ENCODE measurements around the gene MAP2.

MAP2 gene

DNA sequence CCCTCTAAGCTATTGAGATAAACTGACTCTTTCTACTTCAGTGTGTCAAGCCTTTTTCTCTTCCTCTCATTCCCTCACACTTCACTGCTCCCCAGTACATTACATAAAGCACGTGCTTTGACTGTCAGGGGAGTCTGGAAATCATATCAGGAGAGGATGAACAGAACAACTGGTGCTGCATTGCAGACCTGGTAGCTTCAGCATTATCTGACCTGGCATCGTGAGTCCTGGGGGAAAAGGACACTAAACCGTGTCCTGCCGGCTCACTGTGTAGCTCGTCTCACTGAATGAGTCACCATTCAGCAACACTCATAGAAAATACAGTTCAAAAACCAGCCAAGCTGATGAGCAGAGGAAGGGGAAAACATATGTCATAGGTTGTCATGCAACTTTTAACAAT lies 239.3 kb downstream of the MAP2 start:
- DNase-seq = no peak

DNA sequence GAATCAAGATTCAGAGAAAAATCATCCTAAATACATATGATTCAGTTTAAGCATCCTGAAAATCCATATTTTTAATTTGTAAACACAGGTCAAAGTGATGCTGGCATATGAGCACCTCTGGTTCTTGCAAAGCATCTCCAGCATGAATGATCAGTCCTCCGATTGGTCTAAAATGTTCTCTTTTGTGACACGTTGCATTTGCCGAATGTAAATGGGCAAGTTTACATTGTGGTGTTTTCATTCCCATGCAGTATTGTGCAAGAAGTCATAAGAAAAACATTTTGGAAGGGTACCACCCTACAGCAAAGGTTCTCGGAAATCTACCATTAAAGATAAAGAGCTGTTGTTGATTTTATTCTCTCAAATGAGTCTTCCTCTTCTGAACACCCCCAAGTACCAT lies 239.8 kb downstream of the MAP2 start:
- no peak for DNase-seq

DNA sequence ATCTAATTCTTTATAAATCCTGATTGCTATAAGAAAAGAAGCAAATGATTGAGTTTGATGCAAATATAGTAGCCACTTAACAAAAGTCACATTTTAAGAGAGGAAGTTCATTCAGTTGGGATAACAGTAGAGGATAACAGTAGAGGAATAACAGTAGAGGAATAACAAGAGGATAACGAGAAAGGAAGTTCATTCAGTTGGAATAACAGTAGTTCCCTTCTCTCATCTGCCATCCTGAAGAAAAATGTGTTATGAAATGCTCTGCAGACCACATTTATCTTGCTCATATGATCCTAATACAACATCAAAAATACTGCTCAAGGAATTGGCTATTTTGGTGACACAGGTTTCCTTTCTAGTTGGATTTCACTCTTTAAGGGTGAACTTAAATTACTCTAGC lies 242.4 kb downstream of the MAP2 start:
- DNase-seq = no peak

DNA sequence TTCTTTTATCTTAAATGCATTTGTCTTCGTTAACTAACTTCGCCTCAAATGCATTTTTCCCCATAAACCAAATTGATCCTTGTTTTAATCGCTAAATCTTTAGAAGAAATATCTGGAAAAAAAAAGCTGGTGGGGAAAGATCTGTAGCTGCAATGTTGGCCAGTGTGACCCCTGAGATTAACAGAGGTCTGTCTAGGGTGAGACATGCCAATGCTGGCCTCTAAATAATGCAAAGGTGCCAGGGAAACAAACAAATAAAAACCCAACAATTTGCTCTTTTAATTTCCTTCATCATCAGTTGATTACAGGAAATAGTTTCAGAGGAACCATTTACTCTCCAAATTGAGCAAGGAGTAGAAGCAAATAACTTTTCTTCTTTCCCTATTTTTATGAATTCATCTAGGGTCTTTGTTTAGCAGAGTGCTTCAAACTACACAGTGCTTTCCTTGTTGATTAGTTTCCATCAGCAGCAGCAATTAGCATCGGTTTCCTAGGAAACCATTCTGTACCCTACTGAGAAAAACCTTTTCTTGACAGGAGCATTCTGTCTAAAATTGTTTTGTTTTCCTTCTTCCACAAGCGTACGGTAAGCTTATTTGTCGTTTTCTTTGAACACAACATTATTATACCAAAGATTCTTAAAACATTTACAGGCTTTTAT lies 247.3 kb downstream of the MAP2 start:
- DNase-seq = no peak

DNA sequence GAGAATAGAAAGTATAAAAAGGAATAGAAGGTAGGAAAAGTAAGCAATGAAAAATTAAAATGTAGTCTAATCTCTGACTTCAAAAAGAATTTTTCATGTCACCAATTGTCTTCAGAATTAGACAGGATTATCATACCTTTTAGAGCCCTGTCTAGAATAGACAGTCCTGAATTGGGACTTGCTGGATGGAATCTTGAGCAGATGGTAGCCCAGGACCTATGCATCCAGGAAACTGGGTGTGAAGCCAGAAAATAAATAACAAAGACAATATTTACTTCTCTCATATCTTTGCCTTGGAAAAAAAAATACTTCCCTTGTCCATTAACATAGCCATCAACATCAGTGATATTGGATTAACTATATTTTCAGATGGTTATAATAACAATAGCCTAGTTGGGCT lies 250.0 kb downstream of the MAP2 start:
- no peak for DNase-seq

DNA sequence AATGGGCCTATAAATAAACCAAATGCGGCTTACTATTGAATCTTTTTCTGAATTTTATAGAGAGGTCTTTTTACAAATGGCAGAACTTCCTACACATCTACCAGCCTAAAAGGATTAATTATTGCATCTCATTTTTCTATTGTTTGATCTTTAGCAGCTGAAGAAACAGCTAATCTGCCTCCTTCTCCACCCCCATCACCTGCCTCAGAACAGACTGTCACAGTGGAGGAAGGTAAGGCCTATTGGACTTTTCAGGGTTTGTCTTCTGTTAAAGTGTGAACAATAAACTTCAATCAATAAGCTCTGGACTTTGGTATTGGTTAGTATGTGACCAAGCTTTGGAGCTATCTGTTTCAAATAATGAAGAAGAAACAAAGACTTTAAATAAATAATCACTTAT lies 256.7 kb downstream of the MAP2 start:
- no peak for DNase-seq

DNA sequence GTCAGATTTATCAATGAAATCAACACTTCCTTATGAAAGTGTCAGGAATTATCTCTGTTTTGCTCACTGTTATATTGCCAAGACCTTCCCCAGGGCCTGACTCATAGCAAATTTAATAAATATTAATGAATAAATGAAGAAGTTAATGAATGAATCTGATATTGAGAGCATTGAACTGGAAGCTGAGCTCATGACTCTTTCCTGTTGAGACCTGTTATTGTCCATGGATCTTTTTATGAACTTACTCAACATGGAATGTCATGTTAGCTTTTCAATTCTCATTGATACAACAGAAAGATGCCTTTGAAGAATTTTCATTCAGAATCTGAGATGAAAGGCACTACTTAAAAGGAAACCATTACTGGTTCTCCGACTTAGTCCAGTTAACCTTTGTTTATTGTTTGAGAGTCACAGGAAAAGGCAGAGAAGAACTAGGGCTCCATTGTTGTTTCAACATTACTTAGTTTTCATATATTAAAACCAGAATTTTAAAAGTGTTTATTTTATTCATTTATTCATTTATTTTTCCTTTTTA lies 257.4 kb downstream of the MAP2 start:
- DNase-seq = no peak

DNA sequence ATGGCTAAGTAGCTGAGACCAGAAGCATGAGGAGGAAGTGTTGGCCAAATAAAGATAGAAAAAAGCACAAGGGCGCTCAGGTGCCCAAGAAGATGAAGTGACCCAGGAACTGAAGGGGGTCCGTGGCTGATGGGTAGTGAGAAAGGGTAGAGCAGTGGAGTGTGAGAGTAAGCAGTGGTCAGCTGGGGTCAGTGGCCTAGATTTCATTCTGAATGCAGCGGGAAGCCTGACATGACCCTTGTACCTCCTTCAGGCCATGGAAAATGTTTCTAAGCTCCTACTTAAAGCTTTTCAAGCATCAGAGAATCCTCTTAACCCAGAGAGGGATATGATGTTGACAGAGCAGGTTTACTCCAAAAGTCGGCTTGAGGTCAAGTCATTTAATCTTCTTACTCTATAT lies 258.8 kb downstream of the MAP2 start:
- no peak for DNase-seq

DNA sequence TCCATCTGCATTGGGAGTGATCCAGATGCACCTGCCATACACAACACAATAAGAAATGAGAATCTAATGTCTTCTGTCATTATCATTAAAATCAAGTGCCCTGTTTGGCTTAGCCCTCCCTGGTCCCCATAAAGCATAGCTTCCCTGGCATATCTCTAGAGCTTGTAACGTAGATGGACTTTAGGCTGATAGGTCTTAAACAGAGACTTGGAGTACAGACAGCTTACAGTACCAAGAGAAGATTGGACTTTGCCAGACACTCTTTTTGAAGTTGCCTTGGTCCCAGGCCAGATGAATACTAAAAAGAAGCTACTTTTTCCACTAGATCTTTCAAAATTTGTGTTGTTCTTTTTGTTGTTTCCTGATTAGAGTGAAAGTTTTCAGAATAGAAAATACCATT lies 261.5 kb downstream of the MAP2 start:
- no peak for DNase-seq

DNA sequence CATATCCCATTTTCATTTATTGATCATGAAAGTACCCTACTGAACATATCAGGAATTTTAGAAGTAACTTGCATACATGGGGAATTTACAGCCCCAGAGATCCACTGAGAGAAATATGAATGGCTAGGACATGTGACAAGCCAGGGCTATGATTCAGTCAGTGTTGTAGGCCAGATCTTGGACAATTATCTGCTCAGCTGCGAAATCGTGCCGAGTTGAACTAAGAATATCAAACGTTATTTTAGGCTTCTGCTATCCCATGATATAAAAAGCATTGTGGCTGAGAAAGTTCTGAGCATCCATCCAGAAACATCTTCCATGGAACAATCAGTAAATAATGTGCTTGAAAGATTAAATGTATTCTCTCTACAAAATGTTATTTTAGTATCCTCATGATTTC lies 262.1 kb downstream of the MAP2 start:
- DNase-seq = no peak

DNA sequence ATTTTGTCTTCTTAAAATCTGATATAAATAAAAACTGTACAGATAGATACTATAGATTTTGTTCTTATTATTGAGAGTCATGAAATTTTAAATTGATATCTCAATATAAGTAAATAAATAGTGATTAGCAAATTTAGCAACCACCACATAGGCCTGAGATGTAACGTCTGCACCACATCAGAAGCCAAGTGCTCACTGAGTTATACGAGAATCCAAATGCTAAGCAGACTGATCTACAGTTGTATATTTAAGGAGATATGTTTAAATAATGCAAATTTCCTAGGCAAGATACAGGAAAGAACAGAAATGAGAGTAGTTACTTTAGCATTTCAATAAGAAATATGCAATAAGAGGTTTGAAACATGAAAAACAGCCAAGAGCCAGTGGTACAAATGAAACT lies 262.6 kb downstream of the MAP2 start:
- DNase-seq = no peak

DNA sequence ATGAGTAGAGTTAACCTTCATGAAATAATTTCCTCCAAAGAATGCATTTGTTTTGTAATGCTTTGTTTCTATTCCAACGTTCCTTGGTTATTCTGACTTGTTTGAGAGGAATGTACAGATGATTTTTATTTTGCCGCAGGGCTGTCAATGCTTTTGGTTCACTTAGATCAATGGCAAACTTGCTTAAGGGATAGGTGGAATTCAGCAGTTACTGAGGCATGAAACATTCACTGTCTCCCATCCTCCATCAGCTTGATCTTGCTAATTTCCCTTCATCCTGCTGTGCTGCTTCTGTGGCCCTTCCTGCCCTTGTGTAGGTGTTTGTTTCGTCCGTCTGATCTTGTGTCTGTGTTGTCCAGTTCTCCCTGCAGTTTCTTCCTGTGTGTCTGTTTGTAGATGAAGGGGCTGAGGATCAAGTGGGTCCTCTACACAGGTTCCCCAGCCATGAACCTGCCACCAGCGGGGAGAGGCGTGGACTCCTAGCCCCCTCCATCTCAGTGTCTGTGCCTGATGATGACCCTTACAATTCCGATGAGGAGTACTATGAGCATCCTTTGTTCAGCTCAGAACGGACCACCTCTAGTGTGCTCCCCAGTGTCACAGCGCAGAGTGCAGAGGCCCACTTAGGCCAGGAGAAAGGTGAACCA lies 263.6 kb downstream of the MAP2 start:
- DNase-seq = no peak

DNA sequence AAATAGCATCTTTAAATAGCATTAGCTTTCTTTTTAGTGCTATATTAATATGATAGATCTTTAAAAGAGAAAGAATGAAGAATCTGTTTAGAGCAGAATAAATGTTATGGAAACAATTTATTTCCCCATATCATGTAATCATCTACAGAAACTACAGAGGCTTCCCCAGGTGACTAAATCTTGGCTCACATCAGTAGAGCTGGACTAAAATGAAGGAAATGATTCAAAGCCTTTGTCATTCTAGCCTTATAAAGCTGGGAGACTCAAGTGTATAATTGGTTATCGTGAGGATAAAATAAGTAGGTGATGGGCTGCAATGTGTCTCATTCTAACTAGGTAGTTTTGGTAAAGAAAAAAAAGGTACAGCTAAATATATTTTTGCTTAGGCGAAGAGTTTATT lies 264.5 kb downstream of the MAP2 start:
- DNase-seq = no peak

DNA sequence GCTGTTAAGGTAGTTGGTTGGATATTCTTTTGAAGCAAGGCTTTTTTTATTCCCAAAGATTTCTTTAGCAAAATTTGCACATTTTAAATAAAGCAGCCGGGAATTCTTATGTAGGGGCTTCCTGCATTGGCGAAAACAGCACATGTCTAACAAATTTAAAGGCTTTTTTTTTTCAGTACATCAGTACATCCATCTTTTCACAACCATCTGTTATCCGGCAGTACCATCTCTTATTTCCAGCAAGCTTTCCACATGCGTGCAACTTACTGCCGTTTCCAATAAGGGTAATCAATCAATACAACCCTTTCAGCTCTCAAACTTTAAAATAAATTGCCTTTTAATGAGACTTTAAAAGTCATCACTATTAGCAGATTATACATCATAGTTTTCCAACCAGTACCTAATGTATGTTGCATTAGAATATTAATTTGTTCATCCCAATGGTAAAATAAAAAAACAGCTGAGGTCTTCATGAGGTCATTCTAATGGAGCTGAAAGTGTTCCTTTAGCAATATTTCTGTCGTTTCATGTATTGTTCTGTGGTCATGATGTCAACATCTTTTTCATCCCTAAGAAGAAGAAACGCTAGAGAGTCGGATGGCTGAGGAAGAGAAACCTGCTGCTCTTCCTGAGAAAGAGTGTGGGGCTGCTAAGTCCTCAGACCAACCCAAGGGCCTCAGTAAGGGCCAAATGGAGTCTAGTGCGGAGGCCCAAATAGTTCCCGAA lies 266.3 kb downstream of the MAP2 start:
- DNase-seq = no peak

DNA sequence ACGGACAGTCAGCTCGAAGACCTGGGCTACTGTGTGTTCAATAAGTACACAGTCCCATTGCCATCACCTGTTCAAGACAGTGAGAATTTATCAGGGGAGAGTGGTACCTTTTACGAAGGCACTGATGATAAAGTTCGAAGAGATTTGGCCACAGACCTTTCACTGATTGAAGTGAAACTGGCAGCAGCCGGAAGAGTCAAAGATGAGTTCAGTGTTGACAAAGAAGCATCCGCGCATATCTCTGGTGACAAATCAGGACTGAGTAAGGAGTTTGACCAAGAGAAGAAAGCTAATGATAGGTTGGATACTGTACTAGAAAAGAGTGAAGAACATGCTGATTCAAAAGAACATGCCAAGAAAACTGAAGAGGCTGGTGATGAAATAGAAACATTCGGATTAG lies 270.9 kb downstream of the MAP2 start:
- no peak for DNase-seq

DNA sequence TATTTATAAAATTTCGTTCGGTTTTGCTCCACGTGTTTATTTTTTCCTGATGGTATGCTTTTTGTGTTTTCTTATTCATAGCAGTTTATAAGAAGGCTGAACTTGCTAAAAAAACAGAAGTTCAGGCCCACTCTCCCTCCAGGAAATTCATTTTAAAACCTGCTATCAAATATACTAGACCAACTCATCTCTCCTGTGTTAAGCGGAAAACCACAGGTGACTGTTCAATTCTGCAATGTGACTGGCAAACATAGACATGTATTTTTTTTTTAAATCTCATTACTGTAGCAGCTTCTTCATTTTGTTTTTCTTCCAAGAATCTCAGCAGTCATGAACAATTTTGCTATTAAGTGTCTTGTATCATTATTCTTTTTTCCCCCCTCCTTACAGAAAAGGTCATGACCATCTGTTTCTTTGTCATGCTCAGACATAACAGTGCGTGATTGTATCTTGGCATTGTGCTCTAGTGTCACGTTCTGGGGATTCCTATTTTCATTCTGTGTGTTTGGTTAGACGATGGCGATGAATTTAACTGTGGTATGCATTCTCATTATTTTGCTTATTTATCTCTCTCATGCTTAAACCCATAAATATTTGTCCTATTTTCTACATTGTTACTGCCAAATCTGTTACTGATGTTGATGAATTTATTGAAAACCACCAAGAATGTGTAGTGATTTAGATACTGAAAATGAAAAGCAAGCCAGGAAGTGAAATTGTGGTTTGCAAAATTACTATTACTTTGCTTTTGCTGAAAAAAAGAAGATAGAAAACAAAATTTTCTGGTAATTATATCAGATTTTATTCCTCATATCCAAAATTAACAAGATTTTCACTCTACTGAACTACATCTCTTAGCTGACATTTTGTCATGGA lies 273.2 kb downstream of the MAP2 start:
- no peak for DNase-seq

DNA sequence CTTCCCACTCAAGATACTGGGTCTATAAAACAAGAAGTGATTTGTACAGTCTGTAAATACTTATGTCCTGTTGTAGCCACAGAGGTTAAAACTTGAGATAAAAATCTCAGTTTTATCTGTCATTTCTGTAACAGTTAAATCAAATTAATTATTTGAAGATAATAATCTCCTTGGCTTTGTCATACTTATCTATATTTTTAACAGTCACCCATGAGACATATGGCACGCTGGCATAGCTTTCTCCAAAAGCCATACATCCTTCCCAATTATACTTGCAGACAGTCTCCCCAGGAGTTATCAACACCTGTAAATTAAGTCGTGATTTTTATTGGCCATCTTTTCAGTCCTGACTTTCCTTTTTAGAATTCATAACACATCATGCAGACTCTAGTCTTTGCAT lies 278.9 kb downstream of the MAP2 start:
- no peak for DNase-seq

DNA sequence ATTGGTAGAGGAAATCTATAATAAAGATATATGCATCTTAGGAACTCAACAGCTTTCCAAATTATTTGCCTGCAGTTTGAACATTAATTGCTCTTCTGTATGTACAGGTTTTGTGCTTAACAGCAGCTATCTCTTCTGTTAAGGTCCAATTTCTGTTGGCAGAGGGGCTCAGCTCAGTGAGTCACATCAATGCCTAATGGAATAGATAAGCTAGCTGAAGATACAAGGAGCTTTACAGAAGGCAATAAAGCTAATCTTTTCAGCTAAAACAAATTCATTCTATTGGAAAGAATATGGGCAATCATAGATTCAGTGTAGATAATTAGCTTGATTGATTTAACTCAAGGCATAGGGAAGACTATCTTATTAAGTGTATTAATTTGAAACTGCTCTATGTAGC lies 289.4 kb downstream of the MAP2 start:
- no peak for DNase-seq

DNA sequence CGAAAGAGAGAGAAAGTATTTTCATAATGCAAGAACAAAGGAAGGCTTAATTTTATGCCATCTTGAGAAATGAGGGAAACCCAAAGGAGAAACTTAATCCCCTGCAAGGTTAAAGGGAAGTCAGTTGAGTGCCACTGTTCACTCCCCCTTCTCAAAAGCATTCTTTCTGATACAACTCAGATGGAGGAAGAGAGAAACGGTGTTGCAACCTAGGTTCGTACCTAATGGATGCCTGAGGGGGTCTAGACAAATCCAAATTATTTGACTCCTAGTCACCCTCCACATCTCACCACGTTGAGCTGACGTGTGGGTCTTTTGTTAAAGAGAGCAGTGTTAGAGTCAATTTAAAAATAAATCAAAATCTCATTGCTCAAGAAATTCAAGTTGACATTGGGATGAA lies 295.2 kb downstream of the MAP2 start:
- DNase-seq = no peak

DNA sequence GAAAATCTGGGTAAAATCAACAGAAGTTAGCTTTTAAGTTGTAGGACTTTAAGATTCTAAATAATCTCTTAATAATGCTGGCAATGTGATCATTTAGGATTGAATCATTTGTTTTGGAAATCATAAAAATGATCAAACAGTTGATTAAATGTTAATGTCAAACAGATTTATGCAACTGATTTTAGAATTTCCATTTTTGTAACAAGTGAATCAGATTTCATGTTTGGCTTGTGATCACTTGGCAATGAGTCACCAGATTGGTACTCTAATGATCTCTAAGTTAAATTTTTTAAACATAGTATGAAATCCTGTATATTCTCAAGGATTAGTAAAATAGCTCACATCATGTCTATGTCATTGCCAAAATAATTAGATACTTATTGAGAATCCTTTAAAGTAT lies 297.6 kb downstream of the MAP2 start:
- DNase-seq = no peak

DNA sequence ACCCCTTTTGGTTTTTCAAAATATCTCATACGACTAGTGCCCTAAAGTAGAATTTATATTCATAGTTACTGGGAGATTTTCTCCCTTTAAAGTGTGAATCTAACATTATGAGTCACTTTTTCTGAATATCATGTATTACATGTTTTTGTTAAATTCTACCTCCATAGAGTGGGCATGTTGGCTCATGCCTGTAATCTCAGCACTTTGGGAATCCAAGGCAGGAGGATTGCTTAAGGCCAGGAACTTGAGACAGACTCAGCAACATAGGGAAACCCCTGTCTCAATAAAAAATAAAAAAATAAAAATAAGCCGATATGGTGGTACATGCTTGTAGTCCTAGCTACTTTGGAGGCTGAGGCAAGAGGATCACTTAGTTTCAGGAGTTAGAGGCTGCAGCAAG lies 302.5 kb downstream of the MAP2 start:
- no peak for DNase-seq

DNA sequence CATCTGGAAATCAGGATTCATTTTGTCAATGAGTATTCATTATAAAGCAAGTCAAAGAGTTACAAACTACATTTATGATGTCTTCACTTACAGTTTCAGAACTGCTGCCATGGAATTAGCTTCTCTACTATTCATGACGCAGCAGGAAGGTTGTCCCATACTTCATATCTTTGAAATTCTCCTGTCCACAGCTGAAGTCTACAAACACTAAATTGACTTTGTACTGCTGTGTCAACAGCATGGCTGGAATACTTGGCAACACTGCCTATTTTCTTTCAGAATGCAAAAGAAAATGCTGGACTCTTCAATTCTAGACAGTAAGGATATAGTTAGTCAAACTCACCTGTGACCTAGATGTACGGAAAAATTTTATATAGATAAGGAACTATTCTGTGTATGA lies 303.2 kb downstream of the MAP2 start:
- no peak for DNase-seq

DNA sequence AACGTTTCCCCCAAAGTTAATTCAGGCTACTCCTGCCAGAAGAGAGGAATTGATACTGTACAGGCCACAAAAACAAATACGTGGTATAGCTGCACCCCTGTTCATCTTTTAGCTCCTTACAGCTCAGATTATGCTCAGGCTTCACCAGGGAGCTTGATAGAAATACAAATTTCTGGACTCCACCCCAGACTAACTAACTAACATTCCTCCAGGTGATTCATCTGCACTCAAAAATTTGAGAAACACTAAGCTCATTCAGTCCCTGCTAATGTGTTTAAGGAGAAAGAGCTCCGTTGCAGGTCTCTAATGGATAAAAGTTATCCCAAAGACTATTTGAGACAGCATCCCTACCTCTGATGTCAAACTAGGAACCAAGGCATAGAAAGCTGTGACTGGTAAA lies 311.0 kb downstream of the MAP2 start:
- no peak for DNase-seq
